GM18909 (cell line): ENCODE results near the gene CD101.
A peak's percentile ranks its signal among the peaks of the same experiment; 100 is the strongest.
"Not testable (repeated sequence)": the region's sequence is repeated elsewhere in the genome, so short reads cannot be mapped to it uniquely, and the experiment has no call there.

Experiments
- ATAC-seq: cut with Tn5 transposase; IDR thresholded peaks from one replicate; pipeline ENCODE4 v1.9.1; 2021; ENCODE audit warnings: mild to moderate bottlenecking; ENCODE audit not compliant: unreplicated experiment, poor library complexity

Gene CD101, protein sequence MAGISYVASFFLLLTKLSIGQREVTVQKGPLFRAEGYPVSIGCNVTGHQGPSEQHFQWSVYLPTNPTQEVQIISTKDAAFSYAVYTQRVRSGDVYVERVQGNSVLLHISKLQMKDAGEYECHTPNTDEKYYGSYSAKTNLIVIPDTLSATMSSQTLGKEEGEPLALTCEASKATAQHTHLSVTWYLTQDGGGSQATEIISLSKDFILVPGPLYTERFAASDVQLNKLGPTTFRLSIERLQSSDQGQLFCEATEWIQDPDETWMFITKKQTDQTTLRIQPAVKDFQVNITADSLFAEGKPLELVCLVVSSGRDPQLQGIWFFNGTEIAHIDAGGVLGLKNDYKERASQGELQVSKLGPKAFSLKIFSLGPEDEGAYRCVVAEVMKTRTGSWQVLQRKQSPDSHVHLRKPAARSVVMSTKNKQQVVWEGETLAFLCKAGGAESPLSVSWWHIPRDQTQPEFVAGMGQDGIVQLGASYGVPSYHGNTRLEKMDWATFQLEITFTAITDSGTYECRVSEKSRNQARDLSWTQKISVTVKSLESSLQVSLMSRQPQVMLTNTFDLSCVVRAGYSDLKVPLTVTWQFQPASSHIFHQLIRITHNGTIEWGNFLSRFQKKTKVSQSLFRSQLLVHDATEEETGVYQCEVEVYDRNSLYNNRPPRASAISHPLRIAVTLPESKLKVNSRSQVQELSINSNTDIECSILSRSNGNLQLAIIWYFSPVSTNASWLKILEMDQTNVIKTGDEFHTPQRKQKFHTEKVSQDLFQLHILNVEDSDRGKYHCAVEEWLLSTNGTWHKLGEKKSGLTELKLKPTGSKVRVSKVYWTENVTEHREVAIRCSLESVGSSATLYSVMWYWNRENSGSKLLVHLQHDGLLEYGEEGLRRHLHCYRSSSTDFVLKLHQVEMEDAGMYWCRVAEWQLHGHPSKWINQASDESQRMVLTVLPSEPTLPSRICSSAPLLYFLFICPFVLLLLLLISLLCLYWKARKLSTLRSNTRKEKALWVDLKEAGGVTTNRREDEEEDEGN

DNA sequence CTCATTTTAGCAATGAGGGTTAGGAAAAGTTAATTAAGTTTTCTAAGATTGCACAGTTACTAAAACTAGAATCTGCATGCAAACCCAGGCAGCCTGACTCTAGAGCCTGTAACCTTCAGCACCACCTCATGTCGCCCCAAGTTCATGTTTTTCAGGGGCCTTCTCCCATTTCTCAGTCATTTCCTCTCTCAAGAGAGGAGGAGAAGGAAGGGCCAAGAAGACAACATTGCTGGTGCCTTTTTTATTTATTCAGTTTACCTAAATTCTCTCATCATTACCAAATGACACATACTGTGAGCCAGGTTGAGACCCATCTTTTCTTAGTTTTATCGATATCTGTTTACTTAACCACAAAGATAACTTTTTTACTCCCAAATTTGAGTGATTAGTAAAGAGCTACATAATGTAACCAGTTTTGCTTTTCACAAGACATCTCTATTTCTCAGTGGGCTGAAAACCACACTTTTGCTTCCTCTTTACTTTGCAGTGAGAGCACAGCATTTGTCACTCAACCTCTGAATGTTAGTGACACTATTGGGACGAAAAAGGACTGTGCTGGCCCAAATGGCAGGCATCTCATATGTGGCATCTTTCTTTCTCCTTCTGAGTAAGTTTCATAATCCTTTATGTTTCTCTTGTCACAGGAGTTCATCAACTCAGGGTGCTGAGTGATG is at the start of gene CD101:
CD101 (plus strand) TSS at position 507 of the 674 bp plus-strand sequence; CDS start at position 565, 58 bp downstream.
- peak; percentile 93 for ATAC-seq

DNA sequence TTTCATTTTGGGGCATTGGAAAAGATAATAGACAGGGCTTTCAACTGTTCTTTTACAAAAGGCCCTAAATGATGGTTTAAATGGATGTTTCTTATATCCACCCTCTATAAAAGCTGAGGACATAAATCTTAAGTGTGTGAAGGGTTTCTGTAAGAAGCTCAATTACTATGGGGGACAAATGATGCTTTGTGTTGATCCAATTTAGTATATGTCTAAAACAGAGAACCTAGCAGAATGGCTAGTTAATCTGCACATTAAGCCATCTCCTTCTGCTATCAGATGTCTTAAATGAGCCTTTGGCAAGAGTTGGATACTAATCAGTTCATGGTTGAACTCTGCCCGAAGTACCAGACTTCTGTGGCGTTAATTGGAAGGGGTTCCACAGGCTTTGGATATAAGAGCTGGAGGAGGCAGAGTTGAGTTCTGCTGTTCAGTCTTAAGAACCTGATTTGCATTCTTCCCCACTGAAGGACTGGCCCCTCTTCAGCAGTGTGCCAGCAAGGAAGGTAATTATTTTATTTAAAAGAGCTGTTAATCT is 48.8 kb upstream of the CD101 start:
- no peak for ATAC-seq

DNA sequence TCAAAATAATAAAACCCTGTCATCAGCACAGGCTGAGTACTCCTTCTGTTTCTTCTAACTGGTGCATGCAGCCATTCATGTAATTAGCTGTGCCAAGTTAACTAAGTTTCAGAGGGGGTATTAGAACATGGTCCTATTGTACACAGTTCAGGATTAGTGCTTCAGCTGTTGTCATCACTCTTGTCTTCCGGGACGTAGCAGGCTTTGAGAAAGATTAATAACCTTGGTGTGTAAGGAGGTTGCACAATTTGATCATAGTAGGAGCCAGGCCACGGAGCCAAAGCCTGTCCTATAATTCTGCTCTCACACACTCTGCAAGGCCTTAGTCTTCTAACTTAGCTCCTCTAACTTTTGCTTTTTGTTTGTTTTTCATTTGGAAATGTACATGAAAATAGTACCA is 47.1 kb upstream of the CD101 start:
- ATAC-seq, result no peak

DNA sequence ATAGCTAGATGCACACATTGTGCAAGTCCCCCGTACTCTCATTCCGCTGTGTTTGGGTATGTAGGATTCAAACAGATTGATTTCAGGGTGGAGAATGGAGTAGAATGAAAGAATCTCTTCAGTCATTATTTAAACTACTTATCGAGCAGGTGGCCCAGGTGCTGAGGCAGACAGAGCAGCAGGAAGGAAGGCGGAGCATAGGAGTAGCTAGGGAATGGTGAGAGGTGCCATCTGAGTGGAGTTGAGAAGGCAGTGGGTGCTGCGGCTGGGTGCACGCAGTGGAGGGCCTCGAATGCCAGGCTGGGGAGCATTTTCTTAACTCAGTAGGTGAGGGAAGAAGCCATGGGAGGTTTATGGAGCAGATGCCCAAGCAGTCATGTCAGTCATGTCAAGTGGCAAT is 45.2 kb upstream of the CD101 start:
- no peak for ATAC-seq

DNA sequence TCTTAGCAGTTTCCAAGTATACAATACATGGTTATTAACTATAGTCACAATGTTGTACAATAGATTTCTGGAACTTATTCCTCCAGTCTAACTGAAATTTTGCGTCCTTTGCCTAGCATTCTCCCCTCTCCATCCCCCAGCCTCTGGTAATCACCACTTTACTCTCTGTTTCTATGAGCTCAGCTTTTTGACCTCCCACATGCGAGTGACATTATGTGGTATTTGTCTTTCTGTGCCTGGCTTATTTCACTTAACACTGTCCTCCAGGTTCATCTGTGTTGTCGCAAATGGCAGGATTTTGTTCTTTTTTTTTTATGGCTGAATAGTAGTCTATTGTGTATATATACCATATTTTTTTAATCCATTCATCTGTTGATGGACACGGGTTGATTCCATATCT is 43.9 kb upstream of the CD101 start:
- ATAC-seq, result no peak

DNA sequence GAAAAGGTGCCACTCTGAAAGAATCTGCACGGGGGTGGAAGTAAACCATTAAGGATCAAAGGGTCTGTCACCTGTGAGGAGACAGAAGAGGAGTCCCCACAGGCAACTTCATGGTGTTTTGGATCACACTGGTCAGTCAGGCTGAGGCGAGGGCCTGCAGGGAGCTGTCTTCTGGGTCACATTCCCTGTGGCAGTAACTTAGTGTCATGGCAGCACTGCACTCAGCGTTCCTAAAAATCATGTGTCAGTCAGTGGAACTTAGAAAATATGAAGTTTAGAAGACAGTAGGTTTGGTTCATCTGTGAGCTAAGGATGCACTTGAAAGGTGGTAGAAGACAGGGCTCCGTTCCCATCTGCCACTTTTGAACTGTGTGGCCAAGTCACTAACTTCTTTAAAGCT is 43.5 kb upstream of the CD101 start:
- ATAC-seq, result no peak

DNA sequence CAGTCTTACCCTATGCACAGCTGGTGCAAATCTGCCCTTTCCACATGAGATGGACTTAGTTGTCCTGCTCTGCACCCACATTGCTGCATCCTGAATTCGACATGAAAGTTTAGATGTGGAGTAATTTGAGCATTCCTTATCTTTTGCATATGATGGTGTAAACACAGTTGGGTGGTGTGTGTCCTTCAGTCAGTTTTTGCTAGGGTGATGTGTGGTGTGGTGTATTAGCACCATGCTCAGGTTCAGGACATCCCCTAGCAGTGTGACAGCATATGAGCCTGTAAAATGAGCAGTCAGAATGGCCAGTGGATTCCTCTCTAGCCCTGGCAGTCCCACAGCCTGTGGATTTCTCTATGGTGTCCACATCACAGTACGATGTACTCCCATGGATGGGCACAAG is 42.6 kb upstream of the CD101 start:
- no peak for ATAC-seq

DNA sequence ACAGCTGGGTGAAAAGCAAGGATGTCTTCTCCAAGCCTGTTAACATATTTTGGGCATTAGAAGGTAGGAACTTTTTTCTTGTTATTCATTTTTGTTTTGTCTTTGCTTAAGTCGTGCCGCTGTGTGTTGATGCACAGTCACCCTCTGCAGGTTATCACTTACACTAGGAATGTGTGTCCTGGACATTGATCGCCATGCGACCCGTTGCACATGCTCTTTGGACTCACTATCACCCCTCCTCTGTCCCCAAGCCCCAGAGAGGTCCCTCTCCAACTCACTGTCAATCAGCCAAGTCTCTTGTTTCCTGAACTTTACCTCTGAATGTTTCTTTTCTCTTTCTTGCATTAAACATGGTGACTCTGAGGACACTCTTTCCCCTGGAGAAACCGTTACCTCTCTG is 40.0 kb upstream of the CD101 start:
- no peak for ATAC-seq

DNA sequence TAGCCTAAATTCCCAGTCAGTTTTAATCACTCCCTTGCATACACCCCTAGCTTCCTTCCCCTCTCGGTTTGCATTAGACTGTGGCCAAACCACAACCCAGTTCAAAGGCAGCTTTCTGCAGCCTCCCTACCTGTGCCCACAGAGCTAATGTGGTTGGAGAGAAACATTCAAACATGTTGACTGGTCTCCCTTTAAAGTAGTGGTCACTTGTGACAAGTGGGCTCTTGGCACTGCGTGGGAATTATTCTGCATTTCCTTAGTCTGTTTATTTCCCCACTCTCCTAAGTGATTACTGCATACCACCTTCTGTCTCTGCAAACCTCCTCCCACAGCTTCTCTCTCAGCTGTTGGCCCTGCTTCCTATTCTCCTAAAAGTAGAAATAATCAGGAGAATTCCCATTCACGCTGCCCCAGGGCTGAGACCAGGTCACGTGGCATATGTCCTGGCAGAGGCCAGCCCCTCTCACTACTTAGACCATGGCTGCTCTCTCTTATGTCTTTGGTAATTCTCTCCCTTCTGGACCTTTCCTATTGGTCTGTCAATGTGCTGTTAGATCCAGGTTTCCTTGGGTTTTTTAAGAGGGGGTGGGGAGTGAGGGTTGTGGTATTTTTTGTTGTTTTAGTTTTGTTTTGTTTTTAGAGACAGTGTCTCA is 38.4 kb upstream of the CD101 start:
- ATAC-seq, result no peak

DNA sequence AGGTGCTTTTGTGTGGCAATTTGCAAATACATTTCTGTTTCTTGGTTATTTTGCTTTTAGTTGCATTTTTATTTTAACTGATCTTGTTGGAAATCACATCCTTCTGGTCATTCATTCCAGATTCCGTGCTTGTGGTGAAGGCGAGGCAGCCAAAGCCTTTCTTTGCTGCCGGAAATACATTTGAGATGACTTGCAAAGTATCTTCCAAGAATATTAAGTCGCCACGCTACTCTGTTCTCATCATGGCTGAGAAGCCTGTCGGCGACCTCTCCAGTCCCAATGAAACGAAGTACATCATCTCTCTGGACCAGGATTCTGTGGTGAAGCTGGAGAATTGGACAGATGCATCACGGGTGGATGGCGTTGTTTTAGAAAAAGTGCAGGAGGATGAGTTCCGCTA is 34.8 kb upstream of the CD101 start:
- no peak for ATAC-seq

DNA sequence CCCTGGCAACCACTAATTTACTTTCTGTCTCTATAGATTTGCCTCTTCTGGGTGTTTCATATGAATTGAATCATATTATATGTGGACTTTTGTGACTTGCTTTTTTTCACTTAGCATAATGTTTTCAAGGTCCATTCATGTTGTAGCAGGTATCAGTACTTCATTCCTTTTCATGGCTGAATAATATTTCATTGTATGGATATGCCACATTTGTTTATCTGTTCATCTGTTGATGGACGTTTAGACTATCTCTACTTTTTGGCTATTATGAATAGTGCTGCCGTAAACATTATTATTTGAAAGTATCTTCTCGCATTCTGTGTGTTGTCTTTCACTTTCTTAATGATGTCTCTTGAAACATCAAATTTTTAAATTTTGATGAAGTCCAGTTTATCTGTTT is 32.8 kb upstream of the CD101 start:
- ATAC-seq, result no peak

DNA sequence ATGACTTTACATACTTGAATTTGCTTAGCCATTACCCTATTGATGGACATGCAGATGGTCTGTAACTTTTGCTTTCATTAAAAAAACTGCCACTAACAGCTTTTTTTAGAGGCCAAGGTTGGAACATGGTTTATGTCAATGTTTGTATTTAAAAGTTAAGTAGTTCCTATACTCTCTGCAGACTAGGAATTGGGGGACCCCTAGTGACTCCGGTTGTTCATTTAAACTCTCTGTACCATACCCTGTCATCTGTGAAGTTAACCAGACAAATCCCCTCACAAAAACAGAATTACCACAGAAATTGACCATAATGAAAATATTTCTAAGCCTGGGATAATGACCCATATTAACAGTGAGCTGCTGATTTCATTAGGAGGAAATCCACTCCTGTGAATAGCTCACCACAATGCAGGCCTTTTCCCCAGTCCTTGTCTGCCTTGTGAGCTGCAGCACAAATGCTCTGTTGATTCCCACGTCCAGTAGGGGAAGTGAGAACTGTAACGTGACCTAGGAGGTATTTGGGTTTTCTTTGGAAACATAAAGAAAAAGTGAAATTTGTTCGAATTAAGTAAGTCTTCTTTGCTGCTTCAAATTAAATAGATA is 30.2 kb upstream of the CD101 start:
- ATAC-seq, result no peak

DNA sequence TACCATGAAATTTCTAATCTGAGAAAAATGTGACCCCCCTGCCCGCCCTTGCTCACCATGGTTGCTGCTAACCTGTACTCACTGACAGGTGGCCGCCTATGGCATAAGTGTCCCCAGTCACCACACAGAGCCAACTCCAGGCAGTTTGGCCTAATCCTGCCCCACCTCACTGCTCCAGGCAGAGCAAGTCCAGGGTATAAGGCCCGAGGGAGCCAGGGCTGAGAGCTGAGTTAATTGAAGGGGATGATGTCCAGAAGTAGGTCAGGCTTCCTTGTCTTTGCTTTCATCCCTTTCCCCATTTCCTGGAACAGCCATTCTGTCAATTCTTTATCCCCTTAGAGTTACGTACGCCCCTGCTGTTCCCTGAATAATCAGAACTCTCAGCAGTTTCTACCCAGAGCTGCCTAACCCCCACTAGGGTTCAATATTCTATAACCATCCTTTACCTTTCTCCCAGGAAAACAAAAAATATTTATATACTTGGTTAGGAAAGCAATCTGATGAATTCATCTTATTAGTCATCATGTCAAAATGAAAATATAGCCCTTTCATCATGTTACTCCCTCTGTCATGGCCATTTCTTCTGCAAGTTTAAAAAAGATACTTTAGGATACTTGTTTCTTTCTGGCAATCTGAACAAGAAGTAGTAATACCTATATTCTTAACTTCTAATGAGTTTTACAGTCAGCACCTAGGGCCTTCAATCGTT is 29.4 kb upstream of the CD101 start:
- ATAC-seq, result no peak

DNA sequence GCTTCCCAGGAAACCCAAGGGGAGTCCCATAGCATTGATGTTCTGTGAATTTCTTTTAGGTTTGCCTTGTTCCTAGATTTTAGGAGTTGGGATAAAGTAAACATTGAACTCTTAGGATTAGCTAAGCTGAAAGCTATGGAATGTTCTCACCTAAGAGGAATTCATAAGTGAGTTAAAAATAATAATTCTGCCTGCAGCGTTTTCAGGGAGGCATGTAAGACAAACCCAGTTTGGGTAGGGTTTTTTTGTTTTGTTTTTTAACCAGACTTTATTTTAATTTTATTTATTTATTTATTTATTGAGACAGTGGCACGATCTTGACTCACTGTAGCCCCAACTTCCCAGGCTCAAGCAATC is 28.9 kb upstream of the CD101 start:
- ATAC-seq, result no peak

DNA sequence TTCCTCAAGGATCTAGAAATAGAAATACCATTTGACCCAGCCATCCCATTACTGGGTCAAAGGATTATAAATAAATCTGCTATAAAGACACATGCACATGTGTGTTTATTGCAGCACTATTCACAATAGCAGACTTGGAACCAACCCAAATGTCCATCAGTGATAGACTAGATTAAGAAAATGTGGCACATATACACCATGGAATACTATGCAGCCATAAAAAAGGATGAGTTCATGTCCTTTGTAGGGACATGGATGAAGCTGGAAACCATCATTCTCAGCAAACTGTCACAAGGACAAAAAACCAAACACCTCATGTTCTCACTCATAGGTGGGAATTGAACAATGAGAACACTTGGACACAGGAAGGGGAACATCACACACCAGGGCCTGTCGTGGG is 21.3 kb upstream of the CD101 start:
- ATAC-seq, result not testable (repeated sequence)

DNA sequence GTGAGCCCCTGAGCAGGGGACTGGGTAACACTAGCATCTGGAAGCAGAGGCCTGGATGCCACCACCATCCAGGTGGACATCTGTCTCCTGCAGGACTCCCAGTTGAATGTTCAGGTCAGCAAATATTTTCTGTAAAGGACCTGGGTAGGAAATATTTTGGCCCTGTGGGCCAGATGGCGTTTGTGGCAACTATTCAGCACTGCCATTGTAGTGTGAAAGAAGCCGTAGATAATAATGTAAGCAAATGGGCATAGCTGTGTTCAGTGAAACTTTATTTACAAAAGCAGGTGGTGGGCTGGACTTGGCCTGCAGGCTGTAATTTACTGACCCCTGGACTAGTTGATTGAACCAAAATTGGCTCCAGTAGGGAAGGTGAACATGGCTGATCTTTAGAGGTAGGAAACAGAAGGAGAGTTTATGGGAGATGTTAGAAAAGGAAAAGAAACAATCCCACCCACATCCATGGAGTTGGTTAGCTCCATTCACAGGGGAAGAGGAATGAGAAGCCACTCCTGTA is 20.0 kb upstream of the CD101 start:
- ATAC-seq, result no peak

DNA sequence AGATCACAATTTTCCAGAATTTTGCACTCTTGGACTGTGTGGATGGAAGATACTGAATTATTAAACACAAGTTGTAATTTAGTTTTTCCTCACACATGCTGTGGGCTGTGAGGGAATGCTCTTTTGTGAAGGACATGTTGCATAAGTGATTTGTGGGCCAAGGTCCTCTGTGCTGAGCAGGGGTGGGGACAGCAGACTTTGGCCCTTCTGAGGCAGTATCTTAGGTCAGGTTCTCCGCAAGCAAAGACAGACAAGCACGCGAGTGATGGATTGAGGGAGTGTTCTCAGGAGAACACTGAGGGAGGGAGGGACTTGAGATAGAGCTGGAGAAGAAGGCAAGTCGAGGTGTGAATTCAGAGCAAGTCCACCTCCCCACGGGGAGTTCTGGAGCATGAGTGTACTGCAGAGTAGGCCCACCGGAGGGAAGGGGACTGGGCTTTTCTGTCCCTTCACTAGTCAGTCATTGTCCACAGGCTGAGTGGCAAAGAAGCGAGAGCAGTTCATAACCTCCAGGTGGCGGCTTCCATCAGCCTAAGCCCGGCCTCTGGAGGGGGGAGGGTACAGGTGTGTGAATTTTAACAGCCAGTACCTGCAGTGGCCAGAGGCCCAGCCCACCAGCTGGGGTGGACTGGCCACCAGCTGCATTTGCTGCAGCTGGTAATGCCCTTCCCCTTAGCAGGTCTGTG is 19.1 kb upstream of the CD101 start:
- no peak for ATAC-seq

DNA sequence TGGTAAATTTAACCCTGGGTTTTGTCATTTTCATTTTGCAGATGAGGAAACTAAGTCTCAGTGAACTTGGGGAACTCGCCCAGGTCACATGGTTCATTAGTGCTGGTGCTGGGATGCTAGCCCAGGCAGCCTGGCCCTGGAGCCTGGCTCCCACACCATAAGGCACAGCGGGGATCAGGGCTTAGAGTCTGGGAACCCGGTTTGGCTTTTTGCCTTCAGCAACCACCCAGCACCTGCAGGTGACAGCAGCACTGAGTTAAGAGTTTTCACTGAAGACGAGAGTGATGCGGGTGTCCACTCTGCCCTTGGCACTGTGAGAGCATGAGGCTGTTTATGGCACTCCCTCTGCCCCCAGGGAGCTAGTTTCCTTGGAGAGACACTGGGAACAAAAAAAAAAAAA is 18.4 kb upstream of the CD101 start:
- no peak for ATAC-seq
